GM19328 (cell line): ENCODE results near the gene SH3GL1.
"Not testable (repeated sequence)": the region's sequence is repeated elsewhere in the genome, so short reads cannot be mapped to it uniquely, and the experiment has no call there.

Experiments
- ATAC-seq: cut with Tn5 transposase; IDR thresholded peaks from one replicate; pipeline ENCODE4 v1.9.1; 2021; ENCODE audit warnings: mild to moderate bottlenecking, moderate library complexity; ENCODE audit not compliant: unreplicated experiment

SH3GL1 gene

GRCh38 chr19:4365341-4365740 is 35.0 kb downstream of the SH3GL1 start:
- ATAC-seq: no peak

- no peak for ATAC-seq
These were observed 36.6 kb downstream of the SH3GL1 start for GRCh38 chr19:4363571-4364304.

GRCh38 chr19:4362831-4363545 is 37.4 kb downstream of the SH3GL1 start:
- no peak for ATAC-seq

GRCh38 chr19:4362101-4362828 is 38.1 kb downstream of the SH3GL1 start:
- no peak for ATAC-seq

- ATAC-seq: no peak
These were observed 38.9 kb downstream of the SH3GL1 start for GRCh38 chr19:4361152-4362046.

GRCh38 chr19:4360641-4361151 is 39.7 kb downstream of the SH3GL1 start:
- no peak for ATAC-seq

GRCh38 chr19:4360081-4360569 is 40.2 kb downstream of the SH3GL1 start:
- ATAC-seq: no peak

- no peak for ATAC-seq
These were observed 40.7 kb downstream of the SH3GL1 start for GRCh38 chr19:4359627-4360000.

GRCh38 chr19:4358709-4359626 is 41.4 kb downstream of the SH3GL1 start:
- ATAC-seq: no peak

- no peak for ATAC-seq
These were observed 42.4 kb downstream of the SH3GL1 start for GRCh38 chr19:4357921-4358326.

- ATAC-seq: no peak
These were observed 43.1 kb downstream of the SH3GL1 start for GRCh38 chr19:4357095-4357797.

GRCh38 chr19:4354897-4355296 is 45.5 kb downstream of the SH3GL1 start:
- ATAC-seq: no peak

- no peak for ATAC-seq
These were observed 46.1 kb downstream of the SH3GL1 start for GRCh38 chr19:4354282-4354681.

GRCh38 chr19:4352701-4353121 is 47.6 kb downstream of the SH3GL1 start:
- no peak for ATAC-seq

GRCh38 chr19:4350726-4351125 is 49.6 kb downstream of the SH3GL1 start:
- no peak for ATAC-seq

GRCh38 chr19:4350111-4350510 is 50.2 kb downstream of the SH3GL1 start:
- no peak for ATAC-seq

- ATAC-seq: not testable (repeated sequence)
These were observed 51.1 kb downstream of the SH3GL1 start for GRCh38 chr19:4349225-4349624.

- ATAC-seq: no peak
These were observed 52.8 kb downstream of the SH3GL1 start for GRCh38 chr19:4347521-4347920.

GRCh38 chr19:4346020-4346383 is 54.3 kb downstream of the SH3GL1 start:
- ATAC-seq: no peak
